ENCODE results near the gene ARHGAP25.

DNA sequence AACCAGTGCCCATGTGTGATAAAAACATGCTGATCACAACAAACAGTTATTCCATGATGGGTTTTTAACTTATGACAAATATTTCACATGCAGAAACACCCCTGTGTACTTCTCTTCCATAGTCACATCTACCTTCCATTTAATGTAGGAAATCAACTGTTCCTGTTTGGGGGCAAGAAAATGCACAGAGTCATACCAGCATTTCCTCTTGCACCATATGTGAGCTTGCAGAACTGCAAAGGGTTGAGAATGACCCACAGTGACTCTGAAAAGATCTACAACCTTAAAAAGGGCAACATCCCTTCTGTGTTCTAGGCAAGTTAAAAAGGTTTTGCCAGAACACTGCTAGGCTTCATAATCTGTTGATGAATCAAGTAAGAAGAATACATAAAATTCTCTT, 126.7 kb downstream of the ARHGAP25 start:
- TF ChIP-seq EZH2 (IDR thresholded peaks at IDR 0.05) (no peak), POLR2AphosphoS5 (IDR thresholded peaks at IDR 0.05; ENCODE audit: borderline replicate concordance, low read depth, low read length) (no peak)

Data from SK-N-MC (cell line).